ENCODE data around the gene HCFC1R1. TPM values are rescaled to one million over a fixed set of nuclear protein-coding genes. Genes with fewer than 3 reads are reported as not detected.

Gene HCFC1R1
- total and polyA plus RNA-seq, 2 of the 8 experiments (the other 6 are each of a cell fraction or from before 2014, with no cell fraction given): 72.7 to 138 TPM

DNA sequence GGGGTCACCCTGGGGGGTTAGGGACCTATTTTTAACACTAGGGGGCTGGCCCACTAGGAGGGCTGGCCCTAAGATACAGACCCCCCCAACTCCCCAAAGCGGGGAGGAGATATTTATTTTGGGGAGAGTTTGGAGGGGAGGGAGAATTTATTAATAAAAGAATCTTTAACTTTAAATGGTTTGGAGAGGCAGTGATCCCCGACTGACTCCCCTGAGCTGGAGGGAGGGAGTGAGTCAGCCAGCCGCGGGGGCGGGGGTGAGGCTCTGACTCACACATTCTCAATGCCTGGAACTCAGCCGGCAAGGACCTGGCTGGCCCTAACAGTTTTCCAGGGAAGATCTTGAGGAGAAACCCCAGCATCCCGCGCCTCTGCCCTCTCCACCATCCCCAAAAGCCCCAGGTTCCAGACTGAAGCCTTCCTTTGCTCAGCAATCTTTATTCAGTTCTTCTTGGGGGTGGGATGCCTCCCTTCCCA lies 1.5 kb downstream of the HCFC1R1 start:
- Histone ChIP-seq H3K4me3 (ENCODE audit: extremely low read depth in 1 of 4, insufficient read depth in 2 of 4, low read depth in 3 of 4, low read length in 4 of 4) (peak overlapping the region; percentile 74 to 97 (median 94)), H3K23ac (ENCODE audit: insufficient read length) (no peak overlapping the region), H4K91ac (replicated peaks; ENCODE audit: insufficient read length, low read length) (peak overlapping the region; percentile 12), H2BK12ac (ENCODE audit: low read depth, low read length) (peak overlapping the region; percentile 96), H3K4me2 (ENCODE audit: insufficient read depth in 1 of 2, low read depth in 2 of 2, low read length in 2 of 2) (peak overlapping the region; percentile 83 to 88), H2BK15ac (ENCODE audit: low read length) (peak overlapping the region; percentile 31; the same call in 1 of the 2 replicates), H2BK120ac (replicated peaks; ENCODE audit: low read depth, low read length) (no peak overlapping the region), H3K56ac (replicated peaks; ENCODE audit: insufficient read length, low read depth, low read length) (no peak overlapping the region), H3K23me2 (ENCODE audit: low read depth, low read length) (peaks cover 20% of the 10 kb centered on the region; the same call in 1 of the 2 replicates), H2BK20ac (ENCODE audit: low read length) (0 out of 2 replicates have a peak overlapping the region, but pooled peaks have one; percentile 61), H2AFZ (ENCODE audit: low read length) (no peak overlapping the region), H3K27me3 (replicated peaks in 1 of 4; ENCODE audit: control insufficient read depth in 3 of 4, extremely low read depth in 1 of 4, insufficient read depth in 3 of 4, low read length in 3 of 4) (no peaks in the 10 kb centered on the region), H2AK5ac (ENCODE audit: low read depth, low read length) (peak overlapping the region; percentile 94; the same call in 1 of the 2 replicates), H3K4ac (replicated peaks; ENCODE audit: insufficient read length, low read depth, low read length) (no peak overlapping the region), H4K8ac (ENCODE audit: extremely low read depth, insufficient read depth, low read length) (peak overlapping the region; percentile 71), H3K14ac (ENCODE audit: insufficient read length) (no peak overlapping the region), H2BK5ac (ENCODE audit: low read depth, low read length) (peak overlapping the region; percentile 97), H4K5ac (ENCODE audit: insufficient read length, low read depth, low read length) (no peak overlapping the region), H3K79me1 (ENCODE audit: low read depth, low read length) (no peaks in the 10 kb centered on the region), H3K18ac (ENCODE audit: extremely low read depth, low read length) (peak overlapping the region; percentile 85), H3K27ac (ENCODE audit: low read depth, low read length) (peak overlapping the region; percentile 94), H3K4me1 (replicated peaks in 1 of 4; ENCODE audit: control insufficient read depth in 3 of 4, insufficient read depth in 4 of 4, low read length in 3 of 4) (peaks cover 0 to 20% (median 18%) of the 10 kb centered on the region in 4 experiments; a peak in 6 of 7 replicates), H3K9me3 (ENCODE audit: insufficient read depth in 2 of 2, low read depth in 1 of 2, low read length in 1 of 2) (no peaks in the 10 kb centered on the region), H3K36me3 (ENCODE audit: control insufficient read depth in 2 of 4, insufficient read depth in 4 of 4, low read length in 3 of 4) (peaks cover 0 to 18% (median 10%) of the 10 kb centered on the region in 4 experiments; a peak in 7 of 8 replicates), H3K79me2 (ENCODE audit: control insufficient read depth in 1 of 2, insufficient read depth in 2 of 2, low read length in 2 of 2) (peaks cover 3 to 8% of the 10 kb centered on the region in 2 experiments), H3K9ac (replicated peaks in 1 of 4; ENCODE audit: extremely low read depth in 1 of 4, low read depth in 3 of 4, low read length in 3 of 4) (peak overlapping the region in 3 of 4 experiments; percentile 13 to 89 (median 45); a peak in 5 of 7 replicates), H4K20me1 (replicated peaks in 1 of 2; ENCODE audit: control insufficient read depth in 1 of 2, insufficient read depth in 2 of 2, low read length in 2 of 2) (peaks cover 5 to 22% of the 10 kb centered on the region in 2 experiments)
- DNase-seq (ENCODE audit: low read depth in 1 of 2, low spot score in 2 of 2) (peak in 1 of 2 experiments; percentile 79), FAIRE-seq (no peak)
- WGBS, 2 experiments (ENCODE audit: extremely low coverage in 1 of 2, insufficient coverage in 1 of 2, insufficient read length in 1 of 2, insufficient replicate concordance in 2 of 2, low coverage in 1 of 2, low lambda C conversion rate in 2 of 2, missing lambda C conversion rate in 1 of 2): 10% methylated on average over 8 of the region's 8 CpGs; no CpG with 5 or more reads in 1 of the 2 experiments
- ChIA-PET CTCF (ENCODE audit: partially characterized antibody) (interaction anchor here (1.3 to 23.8 kb wide), 11 partner anchors 8 to 104 kb away, joined by 3 to 639 read pairs (median 6); partner anchors contain the start of genes CLDN9 and ZSCAN10), POLR2A (ENCODE audit: partially characterized antibody) (interaction anchor here (0.8 to 35.7 kb wide), 15 partner anchors 5 to 142 kb away, joined by 3 to 1808 read pairs (median 11); partner anchors contain the start of genes BICDL2, CLDN6, CLDN9 and HCFC1R1)
- TF ChIP-seq CHD2 (IDR thresholded peaks at IDR 0.05; ENCODE audit: low read length): no peak

All from H1 (cell line).